Measurements from ENCODE around the gene DPP4. TPM values are rescaled to one million over a fixed set of nuclear protein-coding genes. Genes with fewer than 3 reads are reported as not detected.

DPP4 gene
- polyA plus RNA-seq, 2 of the 4 experiments (the other 2 are of a cell fraction), result 0.17 to 0.27 TPM

- H3K4me2 ChIP-seq, result no peak overlapping the region
- no peaks in the 10 kb centered on the region for H3K9me3 ChIP-seq
- no peak for TF ChIP-seq TFCP2L1 (CRISPR knock-in tag; IDR thresholded peaks at IDR 0.05)
- no peak for TF ChIP-seq SMC3 (IDR thresholded peaks at IDR 0.05)
- no peak for TF ChIP-seq MYC (IDR thresholded peaks at IDR 0.05; ENCODE audit: borderline replicate concordance, low read length)
- TF ChIP-seq, protein P1, sequence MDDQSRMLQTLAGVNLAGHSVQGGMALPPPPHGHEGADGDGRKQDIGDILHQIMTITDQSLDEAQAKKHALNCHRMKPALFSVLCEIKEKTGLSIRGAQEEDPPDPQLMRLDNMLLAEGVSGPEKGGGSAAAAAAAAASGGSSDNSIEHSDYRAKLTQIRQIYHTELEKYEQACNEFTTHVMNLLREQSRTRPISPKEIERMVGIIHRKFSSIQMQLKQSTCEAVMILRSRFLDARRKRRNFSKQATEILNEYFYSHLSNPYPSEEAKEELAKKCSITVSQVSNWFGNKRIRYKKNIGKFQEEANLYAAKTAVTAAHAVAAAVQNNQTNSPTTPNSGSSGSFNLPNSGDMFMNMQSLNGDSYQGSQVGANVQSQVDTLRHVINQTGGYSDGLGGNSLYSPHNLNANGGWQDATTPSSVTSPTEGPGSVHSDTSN (IDR thresholded peaks at IDR 0.05), result no peak
- no peak for TF ChIP-seq KDM1A (IDR thresholded peaks at IDR 0.05; ENCODE audit: low read depth)
- TF ChIP-seq ELK1 (IDR thresholded peaks at IDR 0.05; ENCODE audit: low read depth, low read length), result no peak
- ChIA-PET POLR2A (no interaction called here), CTCF (no interaction called here)
- FAIRE-seq (no peak), DNase-seq (ENCODE audit: low read depth in 1 of 2, low spot score in 1 of 2) (no peak), ATAC-seq (no peak)
- no peak overlapping the region for H3K27ac ChIP-seq
- H3K4me1 ChIP-seq, result no peaks in the 10 kb centered on the region
- no peak overlapping the region for H3K4me3 ChIP-seq
Observed at GRCh38 chr2:161962160-161962559, 111.9 kb downstream of the DPP4 start.

- WGBS (ENCODE audit: missing lambda C conversion rate), result 59% methylated on average over 2 of the region's 2 CpGs
- Histone ChIP-seq H3K4me3 (no peak overlapping the region), H3K4me1 (no peaks in the 10 kb centered on the region), H3K4me2 (no peak overlapping the region), H3K9me3 (no peaks in the 10 kb centered on the region), H3K27ac (no peak overlapping the region)
- TF ChIP-seq ZSCAN20 (CRISPR knock-in tag; IDR thresholded peaks at IDR 0.05) (no peak), HOXB13 (CRISPR knock-in tag; IDR thresholded peaks at IDR 0.05; ENCODE audit: low read depth) (no peak), MYC (IDR thresholded peaks at IDR 0.05; ENCODE audit: borderline replicate concordance, low read length) (no peak), KDM1A (IDR thresholded peaks at IDR 0.05; ENCODE audit: low read depth) (no peak), EHF (CRISPR knock-in tag; IDR thresholded peaks at IDR 0.05) (no peak)
- POLR2A ChIA-PET, result no interaction called here
- CTCF ChIA-PET, result interaction anchor here (1.3 to 1.4 kb wide), 2 partner anchors 10 to 374 kb away, joined by 3 to 4 read pairs; no protein-coding TSS in a partner anchor
- no peak for ATAC-seq
- no peak for FAIRE-seq
- no peak for DNase-seq (ENCODE audit: low read depth in 1 of 2, low spot score in 1 of 2)
Observed at GRCh38 chr2:161961061-161961460, 113.0 kb downstream of the DPP4 start.

DNA sequence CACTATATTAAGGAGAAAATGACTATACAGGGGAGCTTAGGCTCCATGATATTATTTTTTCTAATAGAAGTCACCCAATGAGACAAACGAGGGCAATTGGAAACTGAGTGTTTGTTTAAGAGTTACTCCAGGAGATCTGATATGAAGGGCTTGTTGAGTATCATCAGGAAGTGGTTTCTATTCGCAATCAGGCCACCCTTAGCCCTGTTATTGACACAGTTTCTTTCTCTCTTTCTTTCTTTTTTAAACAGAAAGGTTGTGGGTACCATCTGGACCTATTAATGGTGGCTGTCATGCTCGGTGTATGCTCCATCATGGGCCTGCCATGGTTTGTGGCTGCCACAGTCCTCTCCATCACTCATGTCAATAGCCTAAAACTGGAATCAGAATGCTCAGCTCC is 117.3 kb downstream of the DPP4 start:
- DNase-seq (ENCODE audit: low read depth in 1 of 2, low spot score in 1 of 2) (no peak), FAIRE-seq (no peak), ATAC-seq (no peak)
- 7% methylated on average over 3 of the region's 3 CpGs for WGBS (ENCODE audit: missing lambda C conversion rate)
- Histone ChIP-seq H3K4me3 (no peak overlapping the region), H3K9me3 (no peaks in the 10 kb centered on the region), H3K4me1 (no peaks in the 10 kb centered on the region), H3K4me2 (no peak overlapping the region), H3K27ac (no peak overlapping the region)
- ChIA-PET CTCF (no interaction called here), POLR2A (no interaction called here)
- no peak for TF ChIP-seq GATA3 (IDR thresholded peaks at IDR 0.05; ENCODE audit: borderline replicate concordance)
- TF ChIP-seq, protein P2, sequence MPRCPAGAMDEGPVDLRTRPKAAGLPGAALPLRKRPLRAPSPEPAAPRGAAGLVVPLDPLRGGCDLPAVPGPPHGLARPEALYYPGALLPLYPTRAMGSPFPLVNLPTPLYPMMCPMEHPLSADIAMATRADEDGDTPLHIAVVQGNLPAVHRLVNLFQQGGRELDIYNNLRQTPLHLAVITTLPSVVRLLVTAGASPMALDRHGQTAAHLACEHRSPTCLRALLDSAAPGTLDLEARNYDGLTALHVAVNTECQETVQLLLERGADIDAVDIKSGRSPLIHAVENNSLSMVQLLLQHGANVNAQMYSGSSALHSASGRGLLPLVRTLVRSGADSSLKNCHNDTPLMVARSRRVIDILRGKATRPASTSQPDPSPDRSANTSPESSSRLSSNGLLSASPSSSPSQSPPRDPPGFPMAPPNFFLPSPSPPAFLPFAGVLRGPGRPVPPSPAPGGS (IDR thresholded peaks at IDR 0.05), result no peak
- no peak for TF ChIP-seq CEBPB (IDR thresholded peaks at IDR 0.05)

DNA sequence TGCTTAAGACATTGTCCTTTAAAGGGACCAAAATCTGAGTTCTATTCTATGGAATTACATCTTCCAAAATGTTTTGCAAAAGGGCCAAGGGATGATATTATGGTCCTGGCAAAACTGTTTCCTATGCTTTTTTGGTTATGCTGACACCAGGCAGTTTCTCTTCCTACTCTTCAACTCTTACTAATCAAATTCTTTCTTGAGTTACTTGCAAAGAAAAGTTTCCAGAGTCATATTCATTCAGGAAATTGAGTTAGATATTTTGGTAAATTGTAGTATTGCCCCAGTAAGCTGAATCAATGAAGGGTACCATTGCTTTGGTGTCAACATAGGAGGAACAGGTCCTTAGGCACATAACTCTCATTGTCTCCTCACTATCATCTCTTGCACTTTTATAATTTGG is 118.8 kb downstream of the DPP4 start:
- FAIRE-seq (no peak), ATAC-seq (no peak), DNase-seq (ENCODE audit: low read depth in 1 of 2, low spot score in 1 of 2) (no peak)
- no peak overlapping the region for H3K4me2 ChIP-seq
- no peaks in the 10 kb centered on the region for H3K4me1 ChIP-seq
- CTCF ChIA-PET, result interaction anchor here (0.6 to 1.4 kb wide), 3 partner anchors 8 to 369 kb away, joined by 3 to 4 read pairs (median 3); no protein-coding TSS in a partner anchor
- TF ChIP-seq, protein P2 (IDR thresholded peaks at IDR 0.05), result no peak
- TF ChIP-seq, protein P1 (IDR thresholded peaks at IDR 0.05), result no peak
- TF ChIP-seq HEYL (CRISPR knock-in tag; IDR thresholded peaks at IDR 0.05) (no peak), JUN (IDR thresholded peaks at IDR 0.05) (no peak), MAFK (IDR thresholded peaks at IDR 0.05; ENCODE audit: partially characterized antibody) (no peak), NFE2L2 (conservative IDR thresholded peaks at IDR 0.05; ENCODE audit: low read length) (no peak), ZC3H11A (IDR thresholded peaks at IDR 0.05) (no peak), NPAS2 (CRISPR knock-in tag; IDR thresholded peaks at IDR 0.05; ENCODE audit: borderline replicate concordance) (no peak)
- TF ChIP-seq, protein P3, sequence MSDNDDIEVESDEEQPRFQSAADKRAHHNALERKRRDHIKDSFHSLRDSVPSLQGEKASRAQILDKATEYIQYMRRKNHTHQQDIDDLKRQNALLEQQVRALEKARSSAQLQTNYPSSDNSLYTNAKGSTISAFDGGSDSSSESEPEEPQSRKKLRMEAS (IDR thresholded peaks at IDR 0.05), result no peak
- H3K4me3 ChIP-seq, result no peak overlapping the region
- no peak overlapping the region for H3K27ac ChIP-seq
- POLR2A ChIA-PET, result no interaction called here
- no peaks in the 10 kb centered on the region for H3K9me3 ChIP-seq
